Left ventricle myocardium inferior (tissue), 1 donor: ENCODE results near the gene CTNNBIP1. TPM values are rescaled to one million over a fixed set of nuclear protein-coding genes. Genes with fewer than 3 reads are reported as not detected.

Source experiments
- DNase-seq: peaks from one replicate; pipeline ENCODE4 v3.0.0-alpha.2; 2020
- H3K27ac ChIP-seq: fragments of 200-600 bp; replicated peaks from 2 replicates; pipeline ENCODE4 v1.8.0; 2021
- H3K27me3 ChIP-seq: fragments of 200-600 bp; 2 replicates; pipeline ENCODE4 v1.8.0; 2021; ENCODE audit warnings: low read depth
- H3K36me3 ChIP-seq: fragments of 200-600 bp; 2 replicates; pipeline ENCODE4 v1.8.0; 2021
- H3K4me1 ChIP-seq: fragments of 200-600 bp; 2 replicates; pipeline ENCODE4 v1.8.0; 2021
- H3K4me3 ChIP-seq: fragments of 200-600 bp; 2 replicates; pipeline ENCODE4 v1.8.0; 2021; ENCODE audit warnings: mild to moderate bottlenecking, moderate library complexity
- H3K9me3 ChIP-seq: fragments of 200-600 bp; replicated peaks from 2 replicates; pipeline ENCODE4 v1.8.0; 2021
- CTCF ChIP-seq: fragments of 200-600 bp; IDR thresholded peaks from 2 replicates; pipeline ENCODE4 v1.8.0; 2021; ENCODE audit warnings: antibody characterized with exemption, mild to moderate bottlenecking, borderline replicate concordance
- intact Hi-C: fragments of 100-400 bp; cut with micrococcal nuclease; formaldehyde crosslinking; loops from one replicate; pipeline ENCODE4 v1.11.0; 2022
- total RNA-seq: library from RNA; stranded (reverse); fragmentation: NEBNext Ultra II Directional; extraction: Animal tissue kit (Norgen Biotek cat#: 25700); gene quantifications from one replicate; pipeline ENCODE4 v1.2.1, GENCODE V29; 2021
- donor health status: DM: no; HTN: yes; CAD: no; lungs with severe emphysema.

The CTNNBIP1 gene
- total RNA-seq, 1 donor from 2014 or later: 42.6 TPM

- intact Hi-C loops: no loop called here
- Histone ChIP-seq H3K9me3 (no peaks in the 10 kb centered on the region), H3K4me3 (no peak overlapping the region), H3K27me3 (no peaks in the 10 kb centered on the region), H3K27ac (no peak overlapping the region), H3K36me3 (peaks cover 19% of the 10 kb centered on the region), H3K4me1 (peaks cover 64% of the 10 kb centered on the region)
- TF ChIP-seq CTCF: no peak
- no peak for DNase-seq
Measured at GRCh38 chr1:9847269-9847668, 62.8 kb downstream of the CTNNBIP1 start.

- Histone ChIP-seq H3K9me3 (no peaks in the 10 kb centered on the region), H3K4me3 (no peak overlapping the region), H3K4me1 (peaks cover 69% of the 10 kb centered on the region), H3K36me3 (peaks cover 18% of the 10 kb centered on the region), H3K27me3 (no peaks in the 10 kb centered on the region), H3K27ac (peak overlapping the region; percentile 43)
- no peak for DNase-seq
- TF ChIP-seq CTCF: no peak
- intact Hi-C loops: no loop called here
Measured at GRCh38 chr1:9846611-9847171, 63.4 kb downstream of the CTNNBIP1 start.

DNA sequence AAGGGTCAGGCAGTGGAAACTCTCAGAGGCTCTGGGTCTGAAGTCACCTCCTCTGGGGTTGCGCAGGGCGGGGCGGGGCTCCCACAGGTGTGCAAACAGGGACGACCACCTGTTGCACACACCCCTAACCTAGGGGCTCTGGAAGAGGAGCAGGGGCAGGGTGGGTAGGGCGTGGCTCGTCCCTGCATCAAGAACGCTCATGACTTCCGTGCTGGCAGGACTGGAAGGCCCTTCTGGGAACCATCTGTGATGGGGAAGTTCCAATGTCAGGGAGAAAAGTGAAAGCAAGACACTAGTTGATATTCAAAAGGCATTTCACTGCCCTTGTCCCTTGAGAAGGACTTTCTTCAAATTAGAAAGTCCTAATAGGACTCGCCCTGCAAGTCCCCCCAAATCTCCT is 64.2 kb downstream of the CTNNBIP1 start:
- no peak for TF ChIP-seq CTCF
- no peaks in the 10 kb centered on the region for H3K27me3 ChIP-seq
- peak overlapping the region; percentile 43 for H3K27ac ChIP-seq
- no peak overlapping the region for H3K4me3 ChIP-seq
- intact Hi-C loops: no loop called here
- H3K9me3 ChIP-seq: no peaks in the 10 kb centered on the region
- DNase-seq: no peak
- peaks cover 69% of the 10 kb centered on the region for H3K4me1 ChIP-seq
- peaks cover 18% of the 10 kb centered on the region for H3K36me3 ChIP-seq

DNA sequence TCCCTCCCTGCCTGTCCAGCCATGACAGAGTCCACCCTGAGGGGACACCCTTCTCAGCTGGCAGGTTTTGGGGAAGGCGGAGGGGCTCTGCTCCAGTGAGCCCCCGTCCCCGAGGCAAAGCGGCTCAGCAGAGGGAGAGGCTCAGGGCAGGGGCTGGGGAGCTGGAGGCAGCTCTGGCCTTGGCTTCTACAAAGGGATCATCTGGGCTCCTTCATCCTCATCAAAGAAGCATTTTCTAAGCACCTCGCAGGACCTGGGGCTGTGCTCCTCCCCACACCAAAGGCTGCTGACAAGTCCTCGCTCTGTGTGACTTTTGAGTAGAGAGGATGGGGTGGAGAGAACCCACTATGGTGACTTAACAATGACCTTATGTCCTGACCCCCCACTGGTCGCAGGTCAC is 65.3 kb downstream of the CTNNBIP1 start:
- Histone ChIP-seq H3K4me3 (no peak overlapping the region), H3K4me1 (peaks cover 69% of the 10 kb centered on the region), H3K27me3 (no peaks in the 10 kb centered on the region), H3K36me3 (peaks cover 13% of the 10 kb centered on the region), H3K27ac (peak overlapping the region; percentile 54), H3K9me3 (no peaks in the 10 kb centered on the region)
- no peak for TF ChIP-seq CTCF
- intact Hi-C loops: no loop called here
- no peak for DNase-seq

- no peak overlapping the region for H3K4me3 ChIP-seq
- H3K36me3 ChIP-seq: peaks cover 6% of the 10 kb centered on the region
- peaks cover 67% of the 10 kb centered on the region for H3K4me1 ChIP-seq
- intact Hi-C loops: no loop called here
- H3K27me3 ChIP-seq: no peaks in the 10 kb centered on the region
- no peaks in the 10 kb centered on the region for H3K9me3 ChIP-seq
- peak overlapping the region; percentile 54 for H3K27ac ChIP-seq
- no peak for TF ChIP-seq CTCF
- DNase-seq: no peak
Measured at GRCh38 chr1:9844106-9844505, 66.0 kb downstream of the CTNNBIP1 start.
